ENCODE data around the gene KDM1A. TPM values are rescaled to one million over a fixed set of nuclear protein-coding genes. Genes with fewer than 3 reads are reported as not detected.

The KDM1A gene
- polyA plus RNA-seq, 3 donors: 22.1 to 30.2 (median 24.1) TPM

DNA sequence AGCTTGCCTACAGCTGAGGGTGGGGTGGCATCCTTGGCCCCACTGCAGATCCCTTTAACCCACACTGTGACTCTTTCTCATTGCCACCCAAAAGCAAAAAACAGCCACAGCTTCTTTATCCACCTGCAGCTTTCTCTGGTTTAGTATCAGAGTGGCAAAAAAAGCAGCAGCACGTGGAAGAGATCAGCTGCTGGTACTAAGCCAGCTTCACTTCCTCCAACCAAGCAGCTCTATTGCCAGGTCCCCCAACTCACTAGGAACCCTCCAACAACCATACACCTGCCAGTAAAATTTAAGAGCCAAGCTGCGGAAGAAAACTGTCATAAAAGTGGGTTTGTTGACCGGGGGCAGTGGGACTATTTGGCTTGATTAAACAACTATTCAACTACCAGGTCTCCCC is 66.4 kb downstream of the KDM1A start:
- intact Hi-C loops (cut with micrococcal nuclease): no loop called here

DNA sequence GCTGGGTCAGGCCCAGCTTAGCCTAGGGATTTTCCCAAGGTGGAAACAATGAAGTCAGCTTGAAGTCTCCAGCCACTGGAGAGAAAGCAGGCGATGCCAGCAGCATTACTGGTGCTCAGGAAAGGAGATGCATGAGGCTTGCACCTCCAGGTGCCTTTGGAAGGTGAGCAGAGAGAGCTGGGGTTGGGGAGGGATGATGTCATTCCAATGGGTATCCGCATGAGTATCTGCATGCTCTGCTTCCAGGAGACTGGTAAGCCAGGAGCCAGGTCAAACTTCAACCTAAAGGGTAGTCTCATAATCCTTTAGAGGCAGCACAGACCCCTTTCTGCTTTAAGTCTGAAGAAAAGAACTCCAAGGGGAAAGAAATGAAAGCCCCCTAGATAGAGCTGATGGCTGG is 68.8 kb downstream of the KDM1A start:
- no peak for DNase-seq
- Histone ChIP-seq H3K9ac (ENCODE audit: insufficient read depth, low read length, poor library complexity, severe bottlenecking) (no peak overlapping the region), H3K36me3 (replicated peaks in 1 of 2; ENCODE audit: control insufficient read depth in 1 of 2, insufficient read depth in 2 of 2, low read length in 2 of 2) (peaks cover 63 to 92% of the 10 kb centered on the region in 2 donors), H3K4me2 (replicated peaks; ENCODE audit: extremely low read depth, low read length, poor library complexity, severe bottlenecking) (no peak overlapping the region), H3K9me3 (replicated peaks in 1 of 2; ENCODE audit: control insufficient read depth in 1 of 2, insufficient read depth in 1 of 2, low read length in 2 of 2) (no peaks in the 10 kb centered on the region), H3K4me1 (ENCODE audit: control insufficient read depth in 1 of 2, insufficient read depth in 2 of 2, low read length in 2 of 2) (no peaks in the 10 kb centered on the region), H3K79me2 (ENCODE audit: insufficient read depth, low read length) (no peaks in the 10 kb centered on the region), H2AFZ (ENCODE audit: insufficient read depth, low read depth, low read length, poor library complexity, severe bottlenecking) (no peak overlapping the region), H4K20me1 (ENCODE audit: insufficient read depth, low read length) (no peaks in the 10 kb centered on the region), H3K27ac (ENCODE audit: low read depth in 1 of 2, low read length in 2 of 2) (no peak overlapping the region), H3K4me3 (replicated peaks in 1 of 3; ENCODE audit: low read depth in 2 of 3, low read length in 3 of 3) (no peak overlapping the region), H3K27me3 (ENCODE audit: control insufficient read depth in 2 of 2, insufficient read depth in 2 of 2, low read length in 2 of 2) (no peaks in the 10 kb centered on the region)
- H3K36me3 Mint-ChIP-seq: peaks cover 76 to 85% of the 10 kb centered on the region in 2 donors
- H3K9me3 Mint-ChIP-seq: peaks cover 0 to 1% (median 0%) of the 10 kb centered on the region in 7 donors
- TF ChIP-seq, protein P1, sequence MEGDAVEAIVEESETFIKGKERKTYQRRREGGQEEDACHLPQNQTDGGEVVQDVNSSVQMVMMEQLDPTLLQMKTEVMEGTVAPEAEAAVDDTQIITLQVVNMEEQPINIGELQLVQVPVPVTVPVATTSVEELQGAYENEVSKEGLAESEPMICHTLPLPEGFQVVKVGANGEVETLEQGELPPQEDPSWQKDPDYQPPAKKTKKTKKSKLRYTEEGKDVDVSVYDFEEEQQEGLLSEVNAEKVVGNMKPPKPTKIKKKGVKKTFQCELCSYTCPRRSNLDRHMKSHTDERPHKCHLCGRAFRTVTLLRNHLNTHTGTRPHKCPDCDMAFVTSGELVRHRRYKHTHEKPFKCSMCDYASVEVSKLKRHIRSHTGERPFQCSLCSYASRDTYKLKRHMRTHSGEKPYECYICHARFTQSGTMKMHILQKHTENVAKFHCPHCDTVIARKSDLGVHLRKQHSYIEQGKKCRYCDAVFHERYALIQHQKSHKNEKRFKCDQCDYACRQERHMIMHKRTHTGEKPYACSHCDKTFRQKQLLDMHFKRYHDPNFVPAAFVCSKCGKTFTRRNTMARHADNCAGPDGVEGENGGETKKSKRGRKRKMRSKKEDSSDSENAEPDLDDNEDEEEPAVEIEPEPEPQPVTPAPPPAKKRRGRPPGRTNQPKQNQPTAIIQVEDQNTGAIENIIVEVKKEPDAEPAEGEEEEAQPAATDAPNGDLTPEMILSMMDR (IDR thresholded peaks at IDR 0.05): no peak
- peak overlapping the region in 4 of 7 donors; percentile 17 to 62 (median 42) for H3K27ac Mint-ChIP-seq
- intact Hi-C loops (cut with micrococcal nuclease): no loop called here
- H3K27me3 Mint-ChIP-seq (ENCODE audit: low read depth in 3 of 3): peaks cover 0 to 4% (median 0%) of the 10 kb centered on the region in 3 donors
- H3K4me1 Mint-ChIP-seq: no peaks in the 10 kb centered on the region
- 100% methylated on average over 1 of the region's 2 CpGs for whole genome bisulfite sequencing (ENCODE audit: insufficient coverage)
- no peak overlapping the region for H3K4me3 Mint-ChIP-seq

More for the DNA sequence above, 66.4 kb downstream of the KDM1A start:
- no peaks in the 10 kb centered on the region for H3K4me1 Mint-ChIP-seq
- TF ChIP-seq, protein P1 (IDR thresholded peaks at IDR 0.05): no peak
- H2AFZ ChIP-seq (ENCODE audit: insufficient read depth, low read depth, low read length, poor library complexity, severe bottlenecking): no peak overlapping the region
- no peak overlapping the region for H3K27ac Mint-ChIP-seq
- H3K27me3 Mint-ChIP-seq (ENCODE audit: low read depth in 3 of 3): peaks cover 0 to 1% (median 0%) of the 10 kb centered on the region in 3 donors
- no peaks in the 10 kb centered on the region for H4K20me1 ChIP-seq (ENCODE audit: insufficient read depth, low read length)
- no peak overlapping the region for H3K4me2 ChIP-seq (replicated peaks; ENCODE audit: extremely low read depth, low read length, poor library complexity, severe bottlenecking)
- no peaks in the 10 kb centered on the region for H3K9me3 ChIP-seq (replicated peaks in 1 of 2; ENCODE audit: control insufficient read depth in 1 of 2, insufficient read depth in 1 of 2, low read length in 2 of 2)
- no peak overlapping the region for H3K4me3 Mint-ChIP-seq
- H3K4me3 ChIP-seq (replicated peaks in 1 of 3; ENCODE audit: low read depth in 2 of 3, low read length in 3 of 3): no peak overlapping the region
- peaks cover 80 to 90% of the 10 kb centered on the region in 2 donors for H3K36me3 Mint-ChIP-seq
- 0% methylated on average over 1 of the region's 3 CpGs for WGBS (ENCODE audit: insufficient coverage)
- no peaks in the 10 kb centered on the region for H3K27me3 ChIP-seq (ENCODE audit: control insufficient read depth in 2 of 2, insufficient read depth in 2 of 2, low read length in 2 of 2)
- peaks cover 0 to 1% (median 0%) of the 10 kb centered on the region in 7 donors for H3K9me3 Mint-ChIP-seq
- no peaks in the 10 kb centered on the region for H3K4me1 ChIP-seq (ENCODE audit: control insufficient read depth in 1 of 2, insufficient read depth in 2 of 2, low read length in 2 of 2)
- no peak overlapping the region for H3K9ac ChIP-seq (ENCODE audit: insufficient read depth, low read length, poor library complexity, severe bottlenecking)
- no peak overlapping the region for H3K27ac ChIP-seq (ENCODE audit: low read depth in 1 of 2, low read length in 2 of 2)
- DNase-seq: no peak
- H3K79me2 ChIP-seq (ENCODE audit: insufficient read depth, low read length): no peaks in the 10 kb centered on the region
- H3K36me3 ChIP-seq (replicated peaks in 1 of 2; ENCODE audit: control insufficient read depth in 1 of 2, insufficient read depth in 2 of 2, low read length in 2 of 2): peaks cover 69 to 92% of the 10 kb centered on the region in 2 donors

Data from CD14-positive monocyte (primary cell).